SIG-M5 treated with dmso at 0.1 percent for 504 hours (cell line): ENCODE data around the gene PIGP.
"Not testable (repeated sequence)": the region's sequence is repeated elsewhere in the genome, so short reads cannot be mapped to it uniquely, and the experiment has no call there.

ENCODE experiments used
- DNase-seq: peaks from one replicate; lab custom pipeline; 2025; ENCODE audit not compliant: unreplicated experiment; lab: John Stamatoyannopoulos, UW

Gene PIGP

GRCh38 chr21:37072988-37073416 is at the start of gene PIGP, which contains the start of gene TTC3:
TSS of gene PIGP (minus strand) at chr21:37073071. CDS start at chr21:37072515, 556 bp downstream.
TSS of gene TTC3 (plus strand) at chr21:37073254. CDS start at chr21:37087258, 14,004 bp downstream.
- DNase-seq: peak; percentile 97

- DNase-seq: no peak
Measured at GRCh38 chr21:37119421-37120218, 46.7 kb upstream of the PIGP start.

- no peak for DNase-seq
Measured at GRCh38 chr21:37118187-37118826, 45.4 kb upstream of the PIGP start.

GRCh38 chr21:37117204-37117603 is 44.3 kb upstream of the PIGP start:
- DNase-seq: no peak

- not testable (repeated sequence) for DNase-seq
Measured at GRCh38 chr21:37116459-37116858, 43.6 kb upstream of the PIGP start.

- DNase-seq: not testable (repeated sequence)
Measured at GRCh38 chr21:37114301-37114700, 41.4 kb upstream of the PIGP start.

- not testable (repeated sequence) for DNase-seq
Measured at GRCh38 chr21:37111029-37111428, 38.2 kb upstream of the PIGP start.

GRCh38 chr21:37106998-37107397 is 34.1 kb upstream of the PIGP start:
- no peak for DNase-seq

- DNase-seq: not testable (repeated sequence)
Measured at GRCh38 chr21:37102746-37103145, 29.9 kb upstream of the PIGP start.

GRCh38 chr21:37101384-37101783 is 28.5 kb upstream of the PIGP start:
- DNase-seq: no peak

- DNase-seq: no peak
Measured at GRCh38 chr21:37100316-37100715, 27.4 kb upstream of the PIGP start.

- no peak for DNase-seq
Measured at GRCh38 chr21:37098751-37099150, 25.9 kb upstream of the PIGP start.

GRCh38 chr21:37095821-37096220 is 22.9 kb upstream of the PIGP start:
- DNase-seq: no peak

GRCh38 chr21:37093977-37094376 is 21.1 kb upstream of the PIGP start:
- no peak for DNase-seq

- DNase-seq: no peak
Measured at GRCh38 chr21:37088186-37088735, 15.4 kb upstream of the PIGP start.

- DNase-seq: peak; percentile 30
Measured at GRCh38 chr21:37087188-37087587, 14.3 kb upstream of the PIGP start.

GRCh38 chr21:37085726-37086125 is 12.9 kb upstream of the PIGP start:
- no peak for DNase-seq

GRCh38 chr21:37082856-37083528 is 10.1 kb upstream of the PIGP start:
- DNase-seq: peak; percentile 17

- DNase-seq: no peak
Measured at GRCh38 chr21:37082375-37082774, 9.5 kb upstream of the PIGP start.

- peak; percentile 44 for DNase-seq
Measured at GRCh38 chr21:37079211-37079824, 6.4 kb upstream of the PIGP start.

GRCh38 chr21:37077403-37077802 is 4.5 kb upstream of the PIGP start:
- DNase-seq: no peak
